ENCODE data around the gene KRT33B.

DNA sequence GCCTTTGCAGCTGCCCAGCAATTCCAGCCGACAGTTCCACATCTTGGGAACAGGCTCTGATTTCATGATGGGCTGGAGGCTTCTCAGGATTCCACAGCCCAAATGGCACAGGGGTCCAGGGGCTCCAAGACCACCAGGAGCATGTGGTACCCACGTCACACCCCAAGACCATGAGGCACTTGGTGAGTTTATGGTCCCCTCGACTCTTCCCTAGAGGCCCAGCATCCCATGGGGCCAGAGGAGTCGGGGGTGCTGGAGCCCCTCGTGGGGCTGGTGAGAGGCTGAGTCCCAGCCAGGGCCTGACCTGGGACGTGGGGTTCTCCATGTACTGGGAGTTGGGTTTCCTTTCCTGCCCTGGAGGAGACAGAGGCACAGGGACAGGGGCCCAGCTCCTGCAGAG lies 44.0 kb downstream of the KRT33B start:
- TF ChIP-seq, protein P1, sequence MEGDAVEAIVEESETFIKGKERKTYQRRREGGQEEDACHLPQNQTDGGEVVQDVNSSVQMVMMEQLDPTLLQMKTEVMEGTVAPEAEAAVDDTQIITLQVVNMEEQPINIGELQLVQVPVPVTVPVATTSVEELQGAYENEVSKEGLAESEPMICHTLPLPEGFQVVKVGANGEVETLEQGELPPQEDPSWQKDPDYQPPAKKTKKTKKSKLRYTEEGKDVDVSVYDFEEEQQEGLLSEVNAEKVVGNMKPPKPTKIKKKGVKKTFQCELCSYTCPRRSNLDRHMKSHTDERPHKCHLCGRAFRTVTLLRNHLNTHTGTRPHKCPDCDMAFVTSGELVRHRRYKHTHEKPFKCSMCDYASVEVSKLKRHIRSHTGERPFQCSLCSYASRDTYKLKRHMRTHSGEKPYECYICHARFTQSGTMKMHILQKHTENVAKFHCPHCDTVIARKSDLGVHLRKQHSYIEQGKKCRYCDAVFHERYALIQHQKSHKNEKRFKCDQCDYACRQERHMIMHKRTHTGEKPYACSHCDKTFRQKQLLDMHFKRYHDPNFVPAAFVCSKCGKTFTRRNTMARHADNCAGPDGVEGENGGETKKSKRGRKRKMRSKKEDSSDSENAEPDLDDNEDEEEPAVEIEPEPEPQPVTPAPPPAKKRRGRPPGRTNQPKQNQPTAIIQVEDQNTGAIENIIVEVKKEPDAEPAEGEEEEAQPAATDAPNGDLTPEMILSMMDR (IDR thresholded peaks at IDR 0.05; ENCODE audit: insufficient read depth, low read length, poor library complexity, severe bottlenecking), result no peak
- TF ChIP-seq EZH2phosphoT487 (conservative IDR thresholded peaks at IDR 0.05; ENCODE audit: low read length), result no peak

Data from SU-DHL-6 (cell line).